ENCODE data around the gene RPS25. TPM values are rescaled to one million over a fixed set of nuclear protein-coding genes. Genes with fewer than 3 reads are reported as not detected.

RPS25 gene
- total RNA-seq, 1 donor from 2014 or later, result 673 TPM

DNA sequence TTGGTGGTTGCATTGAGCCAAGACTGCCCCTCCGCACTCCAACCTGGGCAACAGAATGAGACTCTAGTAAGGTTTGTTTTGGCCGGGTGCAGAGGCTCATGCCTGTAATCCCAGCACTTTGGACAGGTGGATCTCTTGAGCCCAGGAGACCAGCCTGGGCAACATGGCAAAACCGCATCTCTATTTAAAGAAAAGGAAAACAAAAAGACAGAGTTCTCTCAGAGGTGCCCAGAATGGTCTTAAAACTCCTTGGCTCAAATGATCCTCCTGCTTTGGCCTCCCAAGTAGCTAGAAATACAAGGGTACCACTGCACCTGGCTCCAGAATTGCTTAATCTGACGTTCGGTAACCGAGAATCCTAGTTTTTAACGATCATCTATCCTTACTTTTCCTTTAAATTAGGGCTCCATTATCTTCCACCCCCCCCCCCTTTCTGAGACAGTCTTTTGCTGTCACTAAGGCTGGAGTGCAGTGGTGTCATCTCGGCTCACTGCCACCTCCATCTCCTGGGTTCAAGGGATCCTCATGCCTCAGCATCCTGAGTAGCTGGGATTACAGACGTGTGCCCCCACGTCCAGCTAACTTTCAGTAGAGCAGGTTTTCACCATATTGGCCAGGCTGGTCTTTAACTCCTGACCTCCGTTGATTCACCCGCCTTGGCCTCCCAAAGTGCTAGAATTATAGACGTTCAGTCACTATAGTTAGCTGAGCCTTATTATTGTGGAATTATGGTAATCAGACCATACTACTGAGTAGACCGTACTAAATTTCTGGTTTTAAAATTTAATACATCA lies 1.7 kb downstream of the RPS25 start:
- peaks cover 10% of the 10 kb centered on the region for H3K9me3 Mint-ChIP-seq (ENCODE audit: unreplicated experiment)
- no peak overlapping the region for H3K4me3 Mint-ChIP-seq (ENCODE audit: unreplicated experiment)
- peaks cover 9% of the 10 kb centered on the region for H3K4me1 Mint-ChIP-seq (ENCODE audit: low read depth, unreplicated experiment)
- peaks cover 4% of the 10 kb centered on the region for H3K36me3 Mint-ChIP-seq (ENCODE audit: unreplicated experiment)
- no peak for DNase-seq
- no peak overlapping the region for H3K27ac Mint-ChIP-seq (ENCODE audit: unreplicated experiment)
- TF ChIP-seq, protein P1, sequence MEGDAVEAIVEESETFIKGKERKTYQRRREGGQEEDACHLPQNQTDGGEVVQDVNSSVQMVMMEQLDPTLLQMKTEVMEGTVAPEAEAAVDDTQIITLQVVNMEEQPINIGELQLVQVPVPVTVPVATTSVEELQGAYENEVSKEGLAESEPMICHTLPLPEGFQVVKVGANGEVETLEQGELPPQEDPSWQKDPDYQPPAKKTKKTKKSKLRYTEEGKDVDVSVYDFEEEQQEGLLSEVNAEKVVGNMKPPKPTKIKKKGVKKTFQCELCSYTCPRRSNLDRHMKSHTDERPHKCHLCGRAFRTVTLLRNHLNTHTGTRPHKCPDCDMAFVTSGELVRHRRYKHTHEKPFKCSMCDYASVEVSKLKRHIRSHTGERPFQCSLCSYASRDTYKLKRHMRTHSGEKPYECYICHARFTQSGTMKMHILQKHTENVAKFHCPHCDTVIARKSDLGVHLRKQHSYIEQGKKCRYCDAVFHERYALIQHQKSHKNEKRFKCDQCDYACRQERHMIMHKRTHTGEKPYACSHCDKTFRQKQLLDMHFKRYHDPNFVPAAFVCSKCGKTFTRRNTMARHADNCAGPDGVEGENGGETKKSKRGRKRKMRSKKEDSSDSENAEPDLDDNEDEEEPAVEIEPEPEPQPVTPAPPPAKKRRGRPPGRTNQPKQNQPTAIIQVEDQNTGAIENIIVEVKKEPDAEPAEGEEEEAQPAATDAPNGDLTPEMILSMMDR (IDR thresholded peaks at IDR 0.05; ENCODE audit: partially characterized antibody, unreplicated experiment), result no peak
- peaks cover 6% of the 10 kb centered on the region for H3K27me3 Mint-ChIP-seq (ENCODE audit: unreplicated experiment)

DNA sequence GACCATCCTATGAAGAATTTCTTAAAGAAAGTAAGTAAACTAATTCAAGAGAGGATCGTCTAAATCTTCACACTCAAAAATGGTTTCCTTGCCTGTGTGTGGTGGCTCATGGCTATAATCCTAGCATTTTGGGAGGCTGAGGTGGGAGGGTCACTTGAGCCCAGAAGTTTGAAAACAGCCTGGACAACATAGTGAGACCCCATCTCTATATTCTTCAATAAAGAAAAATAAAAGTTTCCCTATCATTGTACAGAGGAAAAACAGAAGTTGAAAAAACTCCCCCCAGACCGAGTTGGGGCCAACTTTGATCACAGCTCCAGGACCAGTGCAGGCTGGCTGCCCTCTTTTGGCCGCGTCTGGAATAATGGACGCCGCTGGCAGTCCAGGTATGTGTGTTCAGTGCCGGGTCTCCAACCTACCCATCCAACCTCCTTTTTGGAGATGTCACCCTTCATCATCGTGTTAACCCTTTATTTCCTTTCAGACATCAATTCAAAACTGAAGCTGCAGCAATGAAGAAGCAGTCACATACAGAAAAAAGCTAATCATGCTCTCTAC lies 3.0 kb downstream of the RPS25 start:
- Mint-ChIP-seq H3K27me3 (ENCODE audit: unreplicated experiment) (peaks cover 6% of the 10 kb centered on the region), H3K36me3 (ENCODE audit: unreplicated experiment) (peaks cover 4% of the 10 kb centered on the region), H3K4me1 (ENCODE audit: low read depth, unreplicated experiment) (peaks cover 9% of the 10 kb centered on the region), H3K27ac (ENCODE audit: unreplicated experiment) (no peak overlapping the region), H3K4me3 (ENCODE audit: unreplicated experiment) (peak overlapping the region; percentile 18), H3K9me3 (ENCODE audit: unreplicated experiment) (peaks cover 10% of the 10 kb centered on the region)
- TF ChIP-seq, protein P1 (IDR thresholded peaks at IDR 0.05; ENCODE audit: partially characterized antibody, unreplicated experiment), result no peak
- DNase-seq, result no peak

DNA sequence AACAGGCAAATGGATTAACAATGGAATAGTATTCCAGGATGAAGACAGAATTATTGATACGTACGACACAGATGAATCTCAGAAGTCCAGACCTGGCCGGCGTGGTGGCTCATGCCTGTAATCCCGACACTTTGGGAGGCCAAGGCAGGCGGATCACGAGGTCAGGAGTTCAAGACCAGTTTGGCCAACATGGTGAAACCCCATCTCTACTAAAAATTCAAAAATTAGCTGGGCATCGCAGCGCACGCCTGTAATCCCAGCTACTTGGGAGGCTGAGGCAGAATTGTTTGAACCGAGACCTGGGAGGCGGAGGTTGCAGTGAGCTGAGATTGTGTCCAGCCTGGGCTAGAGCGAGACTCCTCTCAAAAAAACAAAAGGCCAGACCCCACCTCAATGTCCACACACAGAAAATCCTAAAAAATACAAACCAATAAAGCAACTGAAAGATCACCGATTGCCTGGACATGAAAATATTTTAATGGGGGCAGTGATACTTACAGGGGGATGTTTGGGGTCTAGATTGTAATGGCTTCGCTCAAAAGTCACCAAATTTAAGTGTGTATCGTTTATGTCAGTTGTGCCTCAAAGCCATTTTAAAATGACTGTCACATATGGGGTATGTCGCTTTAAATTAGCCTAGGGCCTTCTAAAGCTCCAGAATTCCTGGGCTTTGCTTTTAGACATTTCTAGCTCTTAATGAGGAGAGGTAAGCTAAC lies 3.8 kb downstream of the RPS25 start:
- Mint-ChIP-seq H3K9me3 (ENCODE audit: unreplicated experiment) (peaks cover 10% of the 10 kb centered on the region), H3K27ac (ENCODE audit: unreplicated experiment) (no peak overlapping the region), H3K27me3 (ENCODE audit: unreplicated experiment) (peaks cover 6% of the 10 kb centered on the region), H3K4me1 (ENCODE audit: low read depth, unreplicated experiment) (peaks cover 4% of the 10 kb centered on the region), H3K4me3 (ENCODE audit: unreplicated experiment) (no peak overlapping the region), H3K36me3 (ENCODE audit: unreplicated experiment) (peaks cover 4% of the 10 kb centered on the region)
- TF ChIP-seq, protein P1 (IDR thresholded peaks at IDR 0.05; ENCODE audit: partially characterized antibody, unreplicated experiment), result no peak
- DNase-seq, result no peak

DNA sequence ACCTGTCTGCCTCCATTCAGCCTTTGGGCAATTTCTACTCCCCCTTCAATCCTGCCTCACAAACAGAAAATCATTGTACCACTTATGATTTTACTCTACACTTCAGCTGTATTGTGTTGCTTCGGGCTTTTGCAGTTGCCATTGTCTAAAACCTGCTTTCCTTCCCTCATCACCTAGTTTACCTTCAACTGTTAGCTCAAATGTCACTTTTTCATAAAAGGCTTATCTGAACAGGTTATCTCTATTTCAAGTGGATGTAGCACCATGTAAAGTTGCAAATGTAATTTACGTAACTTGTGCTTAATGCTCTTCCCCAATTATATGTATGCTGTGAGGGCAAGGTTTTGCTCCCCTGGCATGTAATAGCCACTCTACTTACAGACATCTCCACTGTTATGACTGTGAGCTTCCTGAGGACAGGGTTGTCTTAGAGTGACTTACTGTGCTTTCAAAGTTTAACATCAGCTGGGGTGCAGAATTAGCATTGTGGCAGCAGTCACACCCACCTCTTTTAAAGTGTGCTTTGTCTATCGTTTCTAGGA lies 5.4 kb downstream of the RPS25 start:
- Mint-ChIP-seq H3K9me3 (ENCODE audit: unreplicated experiment) (peaks cover 4% of the 10 kb centered on the region), H3K36me3 (ENCODE audit: unreplicated experiment) (peaks cover 4% of the 10 kb centered on the region), H3K4me3 (ENCODE audit: unreplicated experiment) (no peak overlapping the region), H3K4me1 (ENCODE audit: low read depth, unreplicated experiment) (peaks cover 4% of the 10 kb centered on the region), H3K27me3 (ENCODE audit: unreplicated experiment) (peaks cover 4% of the 10 kb centered on the region), H3K27ac (ENCODE audit: unreplicated experiment) (no peak overlapping the region)
- DNase-seq, result no peak
- TF ChIP-seq, protein P1 (IDR thresholded peaks at IDR 0.05; ENCODE audit: partially characterized antibody, unreplicated experiment), result no peak

All from glutamatergic neuron (in vitro differentiated cells).